SK-N-SH (cell line): ENCODE results near the gene AFAP1. TPM values are rescaled to one million over a fixed set of nuclear protein-coding genes. Genes with fewer than 3 reads are reported as not detected.

Source experiments
- CTCF ChIA-PET: fragments of 300-600, 350-600 bp; formaldehyde crosslinking; extraction: SDS; loops from one replicate; lab custom pipeline; 2021; lab: Yijun Ruan, JAX
- POLR2A ChIA-PET: fragments of 350-600 bp; sonication (Branson Sonifier 250); formaldehyde crosslinking; extraction: SDS; loops from one replicate; lab custom pipeline; 2020; ENCODE audit warnings: antibody characterized with exemption, inconsistent platforms; lab: Yijun Ruan, JAX
- DNase-seq: peaks from one replicate; pipeline ENCODE4 v3.0.0; 2012
- H2AFZ ChIP-seq: fragments of 200-600 bp; sonication (generic); 2 replicates; pipeline ENCODE4 v1.8.1; 2016; ENCODE audit warnings: antibody characterized with exemption, mild to moderate bottlenecking, low read depth
- H3F3A ChIP-seq: fragments of 200-600 bp; sonication (generic); replicated peaks from 2 replicates; pipeline ENCODE3; 2016; ENCODE audit warnings: antibody characterized with exemption, mild to moderate bottlenecking; ENCODE audit not compliant: insufficient read depth
- H3K27ac ChIP-seq, 2 experiments: fragments of 200-500 bp in 1 of 2; fragments of 200-600 bp in 1 of 2; sonication (Bioruptor generic) in 1 of 2; sonication (generic), shearing (Covaris generic) in 1 of 2; 2 replicates each; pipeline versions ENCODE4 v1.5.1 to v1.6.1; 2014 to 2016; ENCODE audit warnings: low read depth in 2 of 2, inconsistent platforms in 1 of 2, low read length in 1 of 2, mild to moderate bottlenecking in 1 of 2, mixed read lengths in 1 of 2
- H3K27me3 ChIP-seq: fragments of 200-600 bp; sonication (generic), shearing (Covaris generic); 2 replicates; pipeline ENCODE4 v1.6.1; 2016; ENCODE audit warnings: mixed run types; ENCODE audit not compliant: insufficient read depth
- H3K36me3 ChIP-seq, 2 experiments: fragments of 200-500 bp in 1 of 2; fragments of 200-600 bp in 1 of 2; sonication (Bioruptor generic) in 1 of 2; sonication (generic) in 1 of 2; replicated peaks in 1 of 2; 2 replicates each; pipeline versions ENCODE3 to v1.5.1; 2014 to 2016; ENCODE audit warnings: low read length in 1 of 2, mild to moderate bottlenecking in 1 of 2; ENCODE audit not compliant: insufficient read depth in 2 of 2, control insufficient read depth in 1 of 2
- H3K4me1 ChIP-seq, 2 experiments: fragments of 200-500 bp in 1 of 2; fragments of 200-600 bp in 1 of 2; sonication (Bioruptor generic) in 1 of 2; sonication (generic), shearing (Covaris generic) in 1 of 2; 2 replicates each; pipeline versions ENCODE4 v1.5.1 to v1.6.1; 2014 to 2016; ENCODE audit warnings: low read depth in 1 of 2, low read length in 1 of 2, mixed run types in 1 of 2; ENCODE audit not compliant: insufficient read depth in 2 of 2, control insufficient read depth in 1 of 2
- H3K4me2 ChIP-seq: fragments of 200-600 bp; sonication (generic), shearing (Covaris generic); 2 replicates; pipeline ENCODE4 v1.6.1; 2017; ENCODE audit warnings: mixed run types
- H3K4me3 ChIP-seq, 2 experiments: fragments of 200-500 bp in 1 of 2; fragments of 200-600 bp in 1 of 2; sonication (Bioruptor generic) in 1 of 2; sonication (generic), shearing (Covaris generic) in 1 of 2; 2 replicates each; pipeline versions ENCODE4 v1.5.1 to v1.8.1; 2014 to 2016; ENCODE audit warnings: low read depth in 2 of 2, inconsistent platforms in 1 of 2, low read length in 1 of 2, mild to moderate bottlenecking in 1 of 2, mixed read lengths in 1 of 2, moderate library complexity in 1 of 2
- H3K79me2 ChIP-seq: fragments of 200-600 bp; sonication (generic); 2 replicates; pipeline ENCODE4 v1.8.1; 2017; ENCODE audit warnings: mild to moderate bottlenecking; ENCODE audit not compliant: insufficient read depth
- H3K9ac ChIP-seq: fragments of 200-600 bp; sonication (generic); 2 replicates; pipeline ENCODE4 v1.6.1; 2017; ENCODE audit warnings: mixed run types
- H3K9me2 ChIP-seq: fragments of 200-600 bp; sonication (generic); 2 replicates; pipeline ENCODE4 v1.6.1; 2017; ENCODE audit warnings: mixed run types
- H3K9me3 ChIP-seq: fragments of 200-600 bp; sonication (generic); 2 replicates; pipeline ENCODE4 v1.6.1; 2017; ENCODE audit warnings: mixed run types, mild to moderate bottlenecking, moderate library complexity
- H4K20me1 ChIP-seq: fragments of 200-600 bp; sonication (generic); 2 replicates; pipeline ENCODE4 v1.6.1; 2017; ENCODE audit warnings: mild to moderate bottlenecking, mixed run types; ENCODE audit not compliant: insufficient read depth
- EP300 ChIP-seq, 2 experiments: IDR thresholded peaks; 2 replicates each; pipeline versions ENCODE4 v1.4.0 to v1.6.1; 2012; ENCODE audit warnings: borderline replicate concordance in 1 of 2, low read depth in 1 of 2, low read length in 1 of 2
- EZH2phosphoT487 ChIP-seq: fragments of 200-600 bp; sonication (generic); IDR thresholded peaks from 2 replicates; pipeline ENCODE4 v1.6.1; 2017; ENCODE audit warnings: low read depth, mixed run types, mild to moderate bottlenecking, antibody characterized with exemption, moderate library complexity, borderline replicate concordance
- FOXJ3 ChIP-seq: sonication (generic); formaldehyde crosslinking; IDR thresholded peaks from 2 replicates; pipeline ENCODE4 v1.5.1; 2020; ENCODE audit warnings: mild to moderate bottlenecking, missing genetic modification reagents
- FOXM1 ChIP-seq: IDR thresholded peaks from 2 replicates; pipeline ENCODE4 v1.4.0; 2012; ENCODE audit warnings: low read depth, mild to moderate bottlenecking
- GABPA ChIP-seq: IDR thresholded peaks from 2 replicates; pipeline ENCODE4 v1.4.0; 2012; ENCODE audit warnings: low read depth, mild to moderate bottlenecking
- GATA2 ChIP-seq: sonication (generic); formaldehyde crosslinking; IDR thresholded peaks from 2 replicates; pipeline ENCODE4 v1.5.0; 2020; ENCODE audit warnings: mild to moderate bottlenecking, missing genetic modification reagents
- IRF3 ChIP-seq: fragments of 150-350 bp; IDR thresholded peaks from 2 replicates; pipeline ENCODE4 v1.6.1; 2016; ENCODE audit warnings: mild to moderate bottlenecking, low read depth, low read length
- MEF2A ChIP-seq: IDR thresholded peaks from 2 replicates; pipeline ENCODE4 v1.4.0; 2012; ENCODE audit warnings: low read depth, borderline replicate concordance
- MXI1 ChIP-seq: IDR thresholded peaks from 2 replicates; pipeline ENCODE4 v1.6.1; 2012; ENCODE audit warnings: mild to moderate bottlenecking, low read depth, low read length, improper control_type of control experiment
- NFIC ChIP-seq: IDR thresholded peaks from 2 replicates; pipeline ENCODE4 v1.4.0; 2012; ENCODE audit warnings: borderline replicate concordance
- POLR2AphosphoS5 ChIP-seq: IDR thresholded peaks from 2 replicates; pipeline ENCODE4 v1.6.1; 2012; ENCODE audit warnings: low read depth, low read length
- RXRA ChIP-seq: IDR thresholded peaks from 2 replicates; pipeline ENCODE4 v1.4.0; 2012; ENCODE audit warnings: low read depth, mild to moderate bottlenecking, borderline replicate concordance
- SIN3A ChIP-seq: IDR thresholded peaks from 2 replicates; pipeline ENCODE4 v1.6.1; 2012; ENCODE audit warnings: low read depth, mild to moderate bottlenecking, low read length, moderate library complexity, borderline replicate concordance
- SMC3 ChIP-seq: IDR thresholded peaks from 2 replicates; pipeline ENCODE4 v1.6.1; 2012; ENCODE audit warnings: low read depth, low read length, improper control_type of control experiment
- TAF1 ChIP-seq: IDR thresholded peaks from 2 replicates; pipeline ENCODE4 v1.6.1; 2012; ENCODE audit warnings: low read depth, mild to moderate bottlenecking, low read length, moderate library complexity, borderline replicate concordance
- TCF12 ChIP-seq: IDR thresholded peaks from 2 replicates; pipeline ENCODE4 v1.4.0; 2012
- USF1 ChIP-seq: IDR thresholded peaks from 2 replicates; pipeline ENCODE4 v1.4.0; 2012; ENCODE audit warnings: low read depth, borderline replicate concordance
- USF2 ChIP-seq: fragments of 150-350 bp; IDR thresholded peaks from 2 replicates; pipeline ENCODE4 v1.6.1; 2017; ENCODE audit warnings: antibody characterized with exemption, low read length, low read depth, borderline replicate concordance
- ZBTB33 ChIP-seq: IDR thresholded peaks from 2 replicates; pipeline ENCODE4 v1.4.0; 2012; ENCODE audit warnings: low read depth, borderline replicate concordance
- WGBS: methylation state at CpG from one replicate; pipeline ENCODE4 v1.1.6; 2017; ENCODE audit warnings: low lambda C conversion rate; 5-methylcytosine and 5-hydroxymethylcytosine counted together
- polyA plus RNA-seq, 3 experiments: library from polyadenylated mRNA; depleted of rRNA; stranded (reverse); fragments of >200 nt; gene quantifications; 2 replicates each; pipeline ENCODE4 v1.2.3, GENCODE V29; 2012

The AFAP1 gene
- polyA plus RNA-seq, 1 of the 3 experiments (the other 2 are of a cell fraction), result 67.9 TPM

- Histone ChIP-seq H3K9me3 (no peaks in the 10 kb centered on the region), H3K9me2 (no peaks in the 10 kb centered on the region), H3K27me3 (no peaks in the 10 kb centered on the region), H3K4me2 (no peak overlapping the region), H3K9ac (no peak overlapping the region), H2AFZ (no peak overlapping the region), H3K27ac (peak overlapping the region; percentile 23 to 66; a peak in 2 of 4 replicates), H3K36me3 (peaks cover 0 to 44% of the 10 kb centered on the region in 2 experiments), H3K4me3 (no peak overlapping the region), H3K79me2 (peaks cover 100% of the 10 kb centered on the region), H4K20me1 (peaks cover 100% of the 10 kb centered on the region), H3F3A (peaks cover 33% of the 10 kb centered on the region), H3K4me1 (peaks cover 23 to 24% of the 10 kb centered on the region in 2 experiments; a peak in 3 of 4 replicates)
- POLR2A ChIA-PET, result interaction anchor here (0.6 to 1.0 kb wide), 2 partner anchors 9 to 18 kb away, joined by 3 read pairs; no protein-coding TSS in a partner anchor
- WGBS, result 93% methylated on average over 6 of the region's 7 CpGs
- CTCF ChIA-PET, result interaction anchor here (0.6 to 11.3 kb wide), 39 partner anchors 9 to 177 kb away, joined by 3 to 231 read pairs (median 5); partner anchors contain the start of gene AFAP1
- no peak for DNase-seq
- TF ChIP-seq TCF12, result no peak
- no peak for TF ChIP-seq EP300 (IDR thresholded peaks at IDR 0.05; ENCODE audit: borderline replicate concordance in 1 of 2, low read depth in 1 of 2, low read length in 1 of 2)
- TF ChIP-seq FOXM1, result no peak
- no peak for TF ChIP-seq SIN3A
- no peak for TF ChIP-seq EZH2phosphoT487
- no peak for TF ChIP-seq USF2
- TF ChIP-seq ZBTB33, result no peak
- TF ChIP-seq USF1, result no peak
- TF ChIP-seq MXI1, result no peak
- TF ChIP-seq GATA2 (CRISPR knock-in tag), result no peak
- no peak for TF ChIP-seq FOXJ3 (CRISPR knock-in tag)
- no peak for TF ChIP-seq GABPA
Observed at GRCh38 chr4:7928711-7929110, 10.9 kb downstream of the AFAP1 start.

- no peaks in the 10 kb centered on the region for H3K9me2 ChIP-seq
- H3K36me3 ChIP-seq, result peaks cover 0 to 34% of the 10 kb centered on the region in 2 experiments
- peaks cover 100% of the 10 kb centered on the region for H4K20me1 ChIP-seq
- 95% methylated on average over 7 of the region's 7 CpGs for WGBS
- H3K9me3 ChIP-seq, result no peaks in the 10 kb centered on the region
- H3K79me2 ChIP-seq, result peaks cover 100% of the 10 kb centered on the region
- peaks cover 33% of the 10 kb centered on the region for H3F3A ChIP-seq
- H3K9ac ChIP-seq, result no peak overlapping the region
- H3K27me3 ChIP-seq, result no peaks in the 10 kb centered on the region
- H3K27ac ChIP-seq, result no peak overlapping the region
- peaks cover 21 to 24% of the 10 kb centered on the region in 2 experiments; a peak in 3 of 4 replicates for H3K4me1 ChIP-seq
- no peak overlapping the region for H3K4me3 ChIP-seq
- TF ChIP-seq TAF1 (no peak), ZBTB33 (no peak), FOXJ3 (CRISPR knock-in tag) (no peak), RXRA (no peak), MEF2A (no peak), POLR2AphosphoS5 (no peak), SMC3 (no peak), IRF3 (no peak), GATA2 (CRISPR knock-in tag) (no peak), SIN3A (no peak), NFIC (no peak)
- TF ChIP-seq, all 33 proteins: peak for 0
- H3K4me2 ChIP-seq, result 0 out of 2 replicates have a peak overlapping the region, but pooled peaks have one; percentile 6
- ChIA-PET POLR2A (no interaction called here), CTCF (interaction anchor here (0.8 to 11.3 kb wide), 8 partner anchors 17 to 165 kb away, joined by 3 to 231 read pairs (median 16); no protein-coding TSS in a partner anchor)
- H2AFZ ChIP-seq, result no peak overlapping the region
- no peak for DNase-seq
Observed at GRCh38 chr4:7926822-7927221, 12.8 kb downstream of the AFAP1 start.
